ENCODE results near the gene HMGCL.
"Not testable (repeated sequence)": the region's sequence is repeated elsewhere in the genome, so short reads cannot be mapped to it uniquely, and the experiment has no call there.

Gene HMGCL

DNA sequence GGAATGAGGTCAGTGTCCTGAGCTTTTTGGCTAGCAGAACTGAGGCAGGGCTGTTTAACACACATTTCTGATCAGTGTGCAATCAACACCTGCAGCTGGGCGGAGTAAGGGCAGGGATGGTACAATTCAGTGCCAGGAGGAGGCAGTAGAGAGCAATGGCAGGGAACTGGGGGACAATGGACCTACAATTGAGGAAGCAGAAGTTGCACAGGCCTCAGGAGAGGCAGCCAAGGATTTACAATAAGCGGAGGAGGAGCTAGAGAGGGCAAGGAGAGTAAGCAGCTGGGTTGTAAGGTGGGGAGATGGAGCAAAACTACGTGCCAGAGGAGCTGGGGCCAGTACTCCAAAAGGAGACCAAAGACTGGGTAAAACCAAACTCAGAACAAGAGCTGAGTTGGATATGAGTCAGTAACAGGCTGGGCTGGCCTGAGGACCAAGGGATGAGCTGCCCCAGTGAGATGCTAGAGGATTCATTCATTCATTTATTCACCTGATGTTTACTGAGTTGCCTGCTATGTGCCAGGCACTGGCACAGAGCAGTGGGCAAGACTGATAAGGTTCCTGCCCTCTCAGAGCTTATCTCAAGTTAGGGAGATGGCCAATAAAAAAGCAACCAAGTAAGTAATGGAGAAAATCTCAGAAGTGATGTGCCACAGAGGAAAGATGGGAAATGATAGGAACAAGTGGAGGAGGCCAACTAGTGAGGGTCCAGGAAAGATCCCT lies 14.2 kb downstream of the HMGCL start:
- no peak for TF ChIP-seq POLR2A (IDR thresholded peaks at IDR 0.05; ENCODE audit: low read length)
- no peak for TF ChIP-seq GATA1 (IDR thresholded peaks at IDR 0.05; ENCODE audit: low read depth, low read length)
- DNase-seq: peak in 1 of 2 experiments; percentile 85

GRCh38 chr1:23809751-23810171 lies 15.5 kb downstream of the HMGCL start:
- TF ChIP-seq POLR2A (IDR thresholded peaks at IDR 0.05; ENCODE audit: low read length) (no peak), GATA1 (IDR thresholded peaks at IDR 0.05; ENCODE audit: low read depth, low read length) (no peak)
- DNase-seq: peak; percentile 89 to 93

DNA sequence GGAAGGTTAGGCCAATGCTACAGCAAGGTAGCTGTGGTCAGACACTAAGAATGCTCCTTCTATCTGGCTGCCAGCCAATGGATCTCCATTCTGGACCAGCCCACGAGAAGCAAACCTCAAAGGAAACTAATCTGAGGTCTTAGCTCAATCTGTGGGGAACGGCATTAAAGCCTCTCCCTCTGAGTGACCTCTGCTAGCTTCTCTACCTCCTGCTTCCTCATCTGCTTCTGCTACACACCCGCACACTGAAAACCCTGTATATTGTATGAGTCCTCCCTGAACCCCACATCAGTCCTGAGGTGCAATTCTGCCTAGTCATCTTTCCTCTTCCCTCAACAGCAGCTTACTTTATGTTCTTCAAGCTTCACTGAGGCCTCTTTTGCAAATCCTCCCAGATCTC lies 17.8 kb downstream of the HMGCL start:
- peak in 1 of 2 experiments; percentile 39 for DNase-seq
- TF ChIP-seq GATA1 (IDR thresholded peaks at IDR 0.05; ENCODE audit: low read depth, low read length) (no peak), POLR2A (IDR thresholded peaks at IDR 0.05; ENCODE audit: low read length) (no peak)

DNA sequence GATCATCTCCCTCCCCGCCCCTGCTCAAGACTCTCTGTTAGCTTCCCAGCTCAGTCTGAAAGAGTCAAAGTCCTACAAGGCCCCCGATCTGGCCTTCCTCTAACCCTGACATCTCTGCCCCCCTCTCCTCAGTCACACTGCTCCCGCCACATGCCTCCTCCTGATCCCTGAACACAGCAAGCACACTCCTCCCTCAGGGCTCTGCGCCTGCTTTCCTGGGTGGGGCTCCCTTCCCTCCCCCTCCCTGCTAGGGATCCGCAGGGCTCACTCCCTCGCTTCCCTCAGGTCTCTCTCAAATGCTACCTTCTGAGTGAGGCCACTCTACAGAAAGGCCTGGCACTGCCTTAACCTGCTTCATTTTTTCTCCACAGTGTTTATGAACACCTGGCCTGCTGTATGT lies 18.9 kb downstream of the HMGCL start:
- TF ChIP-seq POLR2A (IDR thresholded peaks at IDR 0.05; ENCODE audit: low read length): no peak
- TF ChIP-seq GATA1 (IDR thresholded peaks at IDR 0.05; ENCODE audit: low read depth, low read length): no peak
- DNase-seq: no peak

DNA sequence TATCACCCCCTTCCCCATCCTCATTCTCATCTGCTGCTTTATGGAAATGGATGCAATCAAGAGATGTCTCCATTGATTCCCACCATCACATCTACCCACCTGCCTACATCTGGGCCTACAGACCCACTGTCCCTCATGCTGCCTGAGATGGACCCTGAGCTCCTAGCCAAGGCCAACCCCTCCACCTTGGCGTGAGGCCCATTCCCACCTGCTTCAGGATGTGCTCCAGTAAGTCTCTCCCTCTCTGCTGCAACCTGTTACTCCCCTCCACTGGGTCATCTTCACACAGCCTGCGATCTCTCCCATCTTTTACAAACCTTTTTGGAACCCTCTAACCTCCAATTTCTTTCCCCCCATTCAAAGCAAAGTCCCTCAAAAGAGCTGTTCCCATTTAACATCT lies 20.2 kb downstream of the HMGCL start:
- no peak for TF ChIP-seq GATA1 (IDR thresholded peaks at IDR 0.05; ENCODE audit: low read depth, low read length)
- TF ChIP-seq POLR2A (IDR thresholded peaks at IDR 0.05; ENCODE audit: low read length): no peak
- no peak for DNase-seq

DNA sequence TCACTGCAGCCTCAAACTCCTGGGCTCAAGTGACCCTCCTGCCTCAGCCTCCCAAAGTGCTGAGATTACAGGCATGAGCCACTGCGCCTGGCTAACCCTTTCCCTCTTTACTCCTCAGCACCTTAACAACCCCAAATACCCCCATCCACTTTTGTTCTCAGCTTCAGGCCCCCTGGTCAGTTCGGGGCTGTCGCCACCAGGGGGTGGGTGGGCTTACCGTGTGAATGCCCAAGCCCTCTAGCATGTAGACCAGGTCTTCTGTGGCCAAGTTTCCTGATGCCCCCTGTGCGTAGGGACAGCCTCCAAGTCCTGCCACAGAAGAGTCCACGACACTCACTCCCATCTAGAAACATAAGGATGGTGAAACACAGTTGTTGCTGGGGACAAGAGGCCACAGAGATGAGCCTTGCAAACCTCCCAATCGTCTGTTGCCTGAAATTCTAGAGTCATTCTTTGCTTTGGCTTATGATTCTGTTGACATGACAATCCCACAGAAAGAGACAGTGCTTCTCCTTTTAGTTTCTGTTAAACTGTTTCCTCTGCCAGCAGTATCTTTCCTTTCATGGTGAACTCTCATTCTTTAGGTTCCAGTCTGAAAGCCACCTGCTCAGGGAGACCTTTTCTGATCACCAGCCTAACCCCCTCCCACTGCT lies 20.9 kb downstream of the HMGCL start:
- DNase-seq: peak in 1 of 2 experiments; percentile 28
- TF ChIP-seq POLR2A (IDR thresholded peaks at IDR 0.05; ENCODE audit: low read length) (peak; percentile 15), GATA1 (IDR thresholded peaks at IDR 0.05; ENCODE audit: low read depth, low read length) (no peak)

DNA sequence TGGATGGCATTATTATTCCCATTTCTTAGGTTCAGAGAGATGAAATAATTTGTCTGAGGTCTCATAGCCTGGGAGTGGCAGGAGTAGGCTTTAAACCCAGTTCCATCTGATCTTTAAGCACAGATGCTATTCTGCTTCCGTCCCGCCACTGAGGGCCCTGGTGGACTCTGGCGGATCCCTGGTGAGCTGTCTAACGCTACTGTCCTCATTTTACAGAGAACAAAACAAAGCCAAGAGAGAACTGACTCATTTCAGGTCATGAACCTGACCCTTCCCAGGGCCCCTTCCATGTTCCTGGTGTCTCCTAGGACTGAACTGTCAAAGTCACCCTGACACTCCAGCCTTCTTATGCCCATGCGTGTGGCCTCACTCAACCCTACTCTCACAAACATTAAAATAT lies 21.6 kb downstream of the HMGCL start:
- DNase-seq: no peak
- TF ChIP-seq POLR2A (IDR thresholded peaks at IDR 0.05; ENCODE audit: low read length) (no peak), GATA1 (IDR thresholded peaks at IDR 0.05; ENCODE audit: low read depth, low read length) (no peak)

DNA sequence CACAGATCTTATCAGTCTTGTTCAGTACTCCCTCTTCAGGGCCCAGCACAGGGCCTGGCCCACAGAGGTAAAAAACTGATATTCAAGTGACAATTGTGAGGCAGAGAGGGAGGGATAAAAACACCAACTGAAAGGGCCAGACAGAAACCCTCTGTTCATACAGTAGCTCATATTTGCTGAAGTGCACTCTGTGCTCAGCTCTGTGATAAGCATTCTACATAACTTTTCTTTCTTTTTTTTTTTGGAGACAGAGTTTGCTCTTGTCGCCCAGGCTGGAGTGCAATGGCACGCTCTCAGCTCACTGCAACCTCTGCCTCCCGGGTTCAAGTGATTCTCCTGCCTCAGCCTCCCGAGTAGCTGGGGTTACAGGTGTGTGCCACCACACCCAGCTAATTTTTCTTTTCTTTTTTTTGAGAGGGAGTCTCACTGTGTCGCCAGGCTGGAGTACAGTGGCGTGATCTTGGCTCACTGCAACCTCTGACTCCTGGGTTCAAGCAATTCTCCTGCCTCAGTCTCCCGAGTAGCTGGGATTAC lies 22.4 kb downstream of the HMGCL start:
- DNase-seq: not testable (repeated sequence)

DNA sequence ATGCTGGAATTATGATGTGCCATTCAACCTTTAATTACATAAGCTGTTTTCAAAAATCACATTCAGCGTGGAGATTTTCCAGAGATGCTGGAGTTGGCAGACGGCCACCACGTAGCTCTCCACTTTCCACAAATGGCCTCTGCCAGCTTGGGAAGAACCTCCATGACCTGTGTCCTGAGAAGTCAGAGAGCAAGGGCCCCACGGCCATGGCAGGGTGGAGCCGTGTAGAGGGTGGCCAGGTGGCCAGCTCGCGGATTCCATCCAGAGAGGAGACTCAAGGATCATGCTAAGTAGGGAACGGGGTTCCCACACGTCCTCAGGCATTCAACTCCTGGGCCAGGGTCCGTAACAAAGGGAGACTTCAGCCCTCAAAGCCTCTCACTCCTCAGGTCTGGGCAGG lies 23.4 kb downstream of the HMGCL start:
- DNase-seq: no peak
- TF ChIP-seq GATA1 (IDR thresholded peaks at IDR 0.05; ENCODE audit: low read depth, low read length) (no peak), POLR2A (IDR thresholded peaks at IDR 0.05; ENCODE audit: low read length) (no peak)

DNA sequence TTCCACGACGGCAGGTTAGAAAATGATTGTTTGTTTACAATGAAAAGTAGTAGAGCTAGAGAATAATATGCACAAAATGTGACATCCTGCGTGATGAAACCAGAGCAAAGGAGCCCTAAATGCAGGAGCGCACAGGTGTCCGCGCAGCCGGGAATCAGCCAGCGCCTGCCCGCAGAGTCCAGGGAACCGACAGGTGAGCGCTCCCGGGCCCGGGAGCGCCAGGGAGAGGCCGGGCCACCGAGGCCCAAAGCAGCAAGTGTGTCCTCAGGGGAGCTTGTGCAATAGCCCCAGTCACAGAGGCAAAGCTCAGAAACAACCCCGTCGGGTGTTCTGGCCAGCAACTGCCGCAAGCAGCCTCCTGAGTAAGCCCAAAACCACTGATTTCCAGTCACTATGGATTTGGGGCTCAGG lies 23.9 kb downstream of the HMGCL start:
- peak in 1 of 2 experiments; percentile 44 for DNase-seq
- no peak for TF ChIP-seq GATA1 (IDR thresholded peaks at IDR 0.05; ENCODE audit: low read depth, low read length)
- TF ChIP-seq POLR2A (IDR thresholded peaks at IDR 0.05; ENCODE audit: low read length): no peak

DNA sequence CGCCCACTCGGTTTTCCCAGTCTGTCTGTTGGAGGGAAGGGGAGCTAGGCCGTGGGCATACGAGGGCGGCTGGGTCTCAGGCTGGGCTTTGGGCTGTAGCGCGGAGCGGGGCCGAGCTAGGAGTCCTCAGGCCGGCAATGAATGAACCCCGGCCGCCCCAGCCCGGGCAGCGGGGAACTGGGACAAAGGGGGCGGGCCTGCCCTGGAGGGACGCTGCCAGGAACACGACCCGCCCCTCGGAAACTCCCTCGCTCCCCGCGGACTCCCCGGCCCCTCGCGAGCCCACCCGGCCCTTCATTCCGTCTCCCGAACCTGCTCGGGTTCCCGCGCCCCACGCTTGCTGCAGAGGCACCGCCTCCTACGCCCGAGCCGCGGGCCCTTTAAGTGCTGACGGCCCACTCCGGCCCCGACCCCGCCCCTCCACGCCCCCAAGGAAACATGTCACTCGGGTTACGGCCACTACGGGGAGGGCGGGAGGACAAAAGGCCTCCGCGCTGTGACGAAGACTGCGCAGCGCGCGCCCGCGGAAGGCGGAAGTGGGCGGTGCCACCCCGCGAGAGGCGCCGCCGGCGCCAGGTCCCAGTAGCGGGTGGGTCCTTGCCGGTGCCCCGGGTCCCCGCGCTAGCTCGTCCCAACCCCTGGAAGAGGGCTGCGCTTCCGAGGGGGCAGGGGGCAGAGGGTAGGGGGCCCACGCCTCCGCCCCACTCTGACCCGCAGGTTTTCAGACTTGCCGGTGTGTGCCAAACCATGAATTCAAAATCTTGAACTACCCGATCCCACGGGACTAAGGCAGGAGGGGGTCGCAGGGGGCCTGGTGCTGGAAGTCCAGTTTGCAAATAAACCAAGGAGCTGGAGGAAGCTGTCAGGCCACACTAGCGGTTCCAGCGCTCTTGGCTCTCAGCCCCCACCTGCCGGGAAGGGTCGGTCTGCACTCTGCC lies 24.6 kb downstream of the HMGCL start, which contains the start of gene GALE:
GALE (minus strand) TSS at position 355 of the 938 bp plus-strand sequence. CDS start 1,747 bp downstream, outside the sequence.
- TF ChIP-seq POLR2A (IDR thresholded peaks at IDR 0.05; ENCODE audit: low read length) (peak; percentile 54), GATA1 (IDR thresholded peaks at IDR 0.05; ENCODE audit: low read depth, low read length) (no peak)

GRCh38 chr1:23799570-23800399 lies 25.4 kb downstream of the HMGCL start:
- DNase-seq: peak in 1 of 2 experiments; percentile 60
- peak; percentile 43 for TF ChIP-seq POLR2A (IDR thresholded peaks at IDR 0.05; ENCODE audit: low read length)
- TF ChIP-seq GATA1 (IDR thresholded peaks at IDR 0.05; ENCODE audit: low read depth, low read length): no peak

More for the DNA sequence above, 24.6 kb downstream of the HMGCL start, which contains the start of gene GALE:
- DNase-seq: peak; percentile 96 to 98

- TF ChIP-seq GATA1 (IDR thresholded peaks at IDR 0.05; ENCODE audit: low read depth, low read length) (no peak), POLR2A (IDR thresholded peaks at IDR 0.05; ENCODE audit: low read length) (no peak)
- DNase-seq: no peak
Observed at GRCh38 chr1:23799255-23799569, 26.0 kb downstream of the HMGCL start.

Measured in erythroblast (primary cell).